H1 (cell line): ENCODE results near the gene MT1G.

Source experiments
- POLR2A ChIP-seq, 2 experiments: IDR thresholded peaks; 1 replicate in 1 of 2; 2 replicates in 1 of 2; pipeline ENCODE4 v1.6.1; 2011; ENCODE audit warnings: low read depth in 2 of 2, low read length in 2 of 2, mild to moderate bottlenecking in 2 of 2; ENCODE audit errors: control extremely low read depth in 1 of 2
- RAD21 ChIP-seq, 2 experiments: IDR thresholded peaks in 1 of 2; conservative IDR thresholded peaks in 1 of 2; 2 replicates each; pipeline ENCODE4 v1.6.1; 2011; ENCODE audit warnings: low read depth in 2 of 2, low read length in 2 of 2, improper control_type of control experiment in 1 of 2, inconsistent platforms in 1 of 2, mild to moderate bottlenecking in 1 of 2, moderate library complexity in 1 of 2
- TF ChIP-seq, protein P1 (sequence below), 3 experiments: IDR thresholded peaks; 1 replicate in 2 of 3; 2 replicates in 1 of 3; pipeline versions ENCODE4 v1.5.1 to v1.6.1; 2011; ENCODE audit warnings: low read length in 3 of 3, mild to moderate bottlenecking in 3 of 3, inconsistent platforms in 2 of 3, low read depth in 1 of 3, moderate library complexity in 1 of 3; ENCODE audit not compliant: insufficient read depth in 1 of 3; ENCODE audit errors: control extremely low read depth in 1 of 3
- TF ChIP-seq, protein P2 (sequence below): IDR thresholded peaks from 2 replicates; pipeline ENCODE4 v1.6.1; 2011; ENCODE audit warnings: low read depth, mild to moderate bottlenecking, low read length; ENCODE audit not compliant: insufficient read depth

DNA sequence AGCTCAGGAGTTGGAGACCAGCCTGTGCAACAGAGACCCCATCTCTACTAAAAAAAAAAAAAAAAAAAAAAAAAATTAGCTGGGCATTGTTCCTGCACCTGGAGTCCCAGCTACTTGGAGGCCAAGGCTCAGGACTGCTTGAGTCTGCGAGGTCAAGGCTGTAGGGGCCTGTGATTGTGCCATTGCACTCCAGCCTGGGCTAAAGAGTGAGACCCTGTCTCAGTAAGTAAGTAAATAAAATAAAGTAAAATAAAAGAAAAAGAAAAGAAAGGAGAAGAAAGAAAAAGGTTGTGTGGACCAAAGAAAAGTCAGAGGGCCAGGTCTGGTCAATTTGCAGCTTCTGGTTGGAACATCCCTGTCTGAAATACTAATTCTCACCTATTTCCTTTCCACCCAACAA is 32.8 kb upstream of the MT1G start:
- TF ChIP-seq, protein P1, sequence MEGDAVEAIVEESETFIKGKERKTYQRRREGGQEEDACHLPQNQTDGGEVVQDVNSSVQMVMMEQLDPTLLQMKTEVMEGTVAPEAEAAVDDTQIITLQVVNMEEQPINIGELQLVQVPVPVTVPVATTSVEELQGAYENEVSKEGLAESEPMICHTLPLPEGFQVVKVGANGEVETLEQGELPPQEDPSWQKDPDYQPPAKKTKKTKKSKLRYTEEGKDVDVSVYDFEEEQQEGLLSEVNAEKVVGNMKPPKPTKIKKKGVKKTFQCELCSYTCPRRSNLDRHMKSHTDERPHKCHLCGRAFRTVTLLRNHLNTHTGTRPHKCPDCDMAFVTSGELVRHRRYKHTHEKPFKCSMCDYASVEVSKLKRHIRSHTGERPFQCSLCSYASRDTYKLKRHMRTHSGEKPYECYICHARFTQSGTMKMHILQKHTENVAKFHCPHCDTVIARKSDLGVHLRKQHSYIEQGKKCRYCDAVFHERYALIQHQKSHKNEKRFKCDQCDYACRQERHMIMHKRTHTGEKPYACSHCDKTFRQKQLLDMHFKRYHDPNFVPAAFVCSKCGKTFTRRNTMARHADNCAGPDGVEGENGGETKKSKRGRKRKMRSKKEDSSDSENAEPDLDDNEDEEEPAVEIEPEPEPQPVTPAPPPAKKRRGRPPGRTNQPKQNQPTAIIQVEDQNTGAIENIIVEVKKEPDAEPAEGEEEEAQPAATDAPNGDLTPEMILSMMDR (IDR thresholded peaks at IDR 0.05; ENCODE audit: control extremely low read depth in 1 of 3, insufficient read depth in 1 of 3, low read depth in 1 of 3, low read length in 3 of 3), result no peak
- TF ChIP-seq RAD21 (IDR thresholded peaks at IDR 0.05 in 1 of 2, conservative IDR thresholded peaks at IDR 0.05 in 1 of 2; ENCODE audit: low read depth in 2 of 2, low read length in 2 of 2) (no peak), POLR2A (IDR thresholded peaks at IDR 0.05; ENCODE audit: control extremely low read depth in 1 of 2, low read depth in 2 of 2, low read length in 2 of 2) (no peak)
- TF ChIP-seq, protein P2, sequence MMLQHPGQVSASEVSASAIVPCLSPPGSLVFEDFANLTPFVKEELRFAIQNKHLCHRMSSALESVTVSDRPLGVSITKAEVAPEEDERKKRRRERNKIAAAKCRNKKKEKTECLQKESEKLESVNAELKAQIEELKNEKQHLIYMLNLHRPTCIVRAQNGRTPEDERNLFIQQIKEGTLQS, result no peak
